ENCODE data around the gene ACTBL2. TPM values are rescaled to one million over a fixed set of nuclear protein-coding genes. Genes with fewer than 3 reads are reported as not detected.
A peak's percentile ranks its signal among the peaks of the same experiment; 100 is the strongest.
"Not testable (repeated sequence)": the region's sequence is repeated elsewhere in the genome, so short reads cannot be mapped to it uniquely, and the experiment has no call there.

The ACTBL2 gene
- polyA plus RNA-seq, 1 of the 3 experiments (the other 2 are of a cell fraction): 0.99 TPM

- Histone ChIP-seq H3K4me2 (no peak overlapping the region), H4K20me1 (ENCODE audit: insufficient read depth) (no peaks in the 10 kb centered on the region), H3K27ac (ENCODE audit: low read depth in 2 of 2, low read length in 1 of 2) (no peak overlapping the region; a peak in 1 of 4 replicates), H2AFZ (ENCODE audit: low read depth) (peak overlapping the region; percentile 33), H3K27me3 (ENCODE audit: insufficient read depth) (no peaks in the 10 kb centered on the region), H3K9me2 (no peaks in the 10 kb centered on the region), H3K9ac (no peak overlapping the region), H3K36me3 (replicated peaks in 1 of 2; ENCODE audit: control insufficient read depth in 1 of 2, insufficient read depth in 2 of 2, low read length in 1 of 2) (no peaks in the 10 kb centered on the region), H3K4me1 (ENCODE audit: control insufficient read depth in 1 of 2, insufficient read depth in 2 of 2, low read depth in 1 of 2, low read length in 1 of 2) (no peaks in the 10 kb centered on the region), H3F3A (replicated peaks; ENCODE audit: insufficient read depth) (no peaks in the 10 kb centered on the region), H3K9me3 (no peaks in the 10 kb centered on the region), H3K79me2 (ENCODE audit: insufficient read depth) (no peaks in the 10 kb centered on the region), H3K4me3 (ENCODE audit: low read depth in 2 of 2, low read length in 1 of 2) (no peak overlapping the region)
- 71% methylated on average over 6 of the region's 6 CpGs for WGBS (ENCODE audit: low lambda C conversion rate)
- TF ChIP-seq ZBTB33 (IDR thresholded peaks at IDR 0.05; ENCODE audit: borderline replicate concordance, low read depth) (no peak), TAF1 (IDR thresholded peaks at IDR 0.05; ENCODE audit: borderline replicate concordance, low read depth, low read length) (no peak), USF1 (IDR thresholded peaks at IDR 0.05; ENCODE audit: borderline replicate concordance, low read depth) (no peak), NRF1 (IDR thresholded peaks at IDR 0.05; ENCODE audit: low read depth, low read length) (no peak), ELF1 (IDR thresholded peaks at IDR 0.05) (no peak), FOXM1 (IDR thresholded peaks at IDR 0.05; ENCODE audit: low read depth) (no peak), GABPA (IDR thresholded peaks at IDR 0.05; ENCODE audit: low read depth) (no peak), REST (IDR thresholded peaks at IDR 0.05; ENCODE audit: low read depth, low read length) (no peak)
- DNase-seq: no peak
- CTCF ChIA-PET: interaction anchor here (1.3 kb wide), 1 partner anchor 14 kb away, joined by 3 read pairs; no protein-coding TSS in a partner anchor
- POLR2A ChIA-PET: no interaction called here
Measured at GRCh38 chr5:57524348-57525060, 41.9 kb upstream of the ACTBL2 start.

- not testable (repeated sequence) for DNase-seq, H3K9me2 ChIP-seq
Measured at GRCh38 chr5:57522477-57522876, 39.9 kb upstream of the ACTBL2 start.

GRCh38 chr5:57518415-57518814 is 35.8 kb upstream of the ACTBL2 start:
- H3K9ac ChIP-seq; H3K9me3 ChIP-seq; H2AFZ ChIP-seq (ENCODE audit: low read depth); POLR2A ChIA-PET; DNase-seq; H3K27me3 ChIP-seq (ENCODE audit: insufficient read depth); H3K4me2 ChIP-seq; H3K4me3 ChIP-seq (ENCODE audit: low read depth in 2 of 2, low read length in 1 of 2); H3K79me2 ChIP-seq (ENCODE audit: insufficient read depth); H3F3A ChIP-seq (replicated peaks; ENCODE audit: insufficient read depth); H3K27ac ChIP-seq (ENCODE audit: low read depth in 2 of 2, low read length in 1 of 2); H4K20me1 ChIP-seq (ENCODE audit: insufficient read depth); H3K4me1 ChIP-seq (ENCODE audit: control insufficient read depth in 1 of 2, insufficient read depth in 2 of 2, low read depth in 1 of 2, low read length in 1 of 2); CTCF ChIA-PET; H3K36me3 ChIP-seq (replicated peaks in 1 of 2; ENCODE audit: control insufficient read depth in 1 of 2, insufficient read depth in 2 of 2, low read length in 1 of 2); H3K9me2 ChIP-seq: not testable (repeated sequence)
- 97% methylated on average over 12 of the region's 17 CpGs for WGBS (ENCODE audit: low lambda C conversion rate)

More at GRCh38 chr5:57522477-57522876, 39.9 kb upstream of the ACTBL2 start:
- H3K9me3 ChIP-seq; H3K4me1 ChIP-seq (ENCODE audit: control insufficient read depth in 1 of 2, insufficient read depth in 2 of 2, low read depth in 1 of 2, low read length in 1 of 2); H3K27ac ChIP-seq (ENCODE audit: low read depth in 2 of 2, low read length in 1 of 2); H2AFZ ChIP-seq (ENCODE audit: low read depth); H3K79me2 ChIP-seq (ENCODE audit: insufficient read depth); H3K36me3 ChIP-seq (replicated peaks in 1 of 2; ENCODE audit: control insufficient read depth in 1 of 2, insufficient read depth in 2 of 2, low read length in 1 of 2); H3K27me3 ChIP-seq (ENCODE audit: insufficient read depth); H3F3A ChIP-seq (replicated peaks; ENCODE audit: insufficient read depth); POLR2A ChIA-PET; H4K20me1 ChIP-seq (ENCODE audit: insufficient read depth); CTCF ChIA-PET; H3K4me2 ChIP-seq; H3K4me3 ChIP-seq (ENCODE audit: low read depth in 2 of 2, low read length in 1 of 2); H3K9ac ChIP-seq: not testable (repeated sequence)
- WGBS (ENCODE audit: low lambda C conversion rate): 80% methylated on average over 4 of the region's 4 CpGs
